Measurements from ENCODE around the gene TP63.

- no peak for TF ChIP-seq POLR2A (IDR thresholded peaks at IDR 0.05)
- TF ChIP-seq, protein P1, sequence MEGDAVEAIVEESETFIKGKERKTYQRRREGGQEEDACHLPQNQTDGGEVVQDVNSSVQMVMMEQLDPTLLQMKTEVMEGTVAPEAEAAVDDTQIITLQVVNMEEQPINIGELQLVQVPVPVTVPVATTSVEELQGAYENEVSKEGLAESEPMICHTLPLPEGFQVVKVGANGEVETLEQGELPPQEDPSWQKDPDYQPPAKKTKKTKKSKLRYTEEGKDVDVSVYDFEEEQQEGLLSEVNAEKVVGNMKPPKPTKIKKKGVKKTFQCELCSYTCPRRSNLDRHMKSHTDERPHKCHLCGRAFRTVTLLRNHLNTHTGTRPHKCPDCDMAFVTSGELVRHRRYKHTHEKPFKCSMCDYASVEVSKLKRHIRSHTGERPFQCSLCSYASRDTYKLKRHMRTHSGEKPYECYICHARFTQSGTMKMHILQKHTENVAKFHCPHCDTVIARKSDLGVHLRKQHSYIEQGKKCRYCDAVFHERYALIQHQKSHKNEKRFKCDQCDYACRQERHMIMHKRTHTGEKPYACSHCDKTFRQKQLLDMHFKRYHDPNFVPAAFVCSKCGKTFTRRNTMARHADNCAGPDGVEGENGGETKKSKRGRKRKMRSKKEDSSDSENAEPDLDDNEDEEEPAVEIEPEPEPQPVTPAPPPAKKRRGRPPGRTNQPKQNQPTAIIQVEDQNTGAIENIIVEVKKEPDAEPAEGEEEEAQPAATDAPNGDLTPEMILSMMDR (IDR thresholded peaks at IDR 0.05), result no peak
- no peak for TF ChIP-seq POLR2AphosphoS5 (IDR thresholded peaks at IDR 0.05; ENCODE audit: insufficient read depth in 1 of 2, low read depth in 1 of 2)
These were observed 141.9 kb downstream of the TP63 start for GRCh38 chr3:189773056-189773455.
